ENCODE measurements around the gene MYOC.
"Not testable (repeated sequence)": the region's sequence is repeated elsewhere in the genome, so short reads cannot be mapped to it uniquely, and the experiment has no call there.

MYOC gene

DNA sequence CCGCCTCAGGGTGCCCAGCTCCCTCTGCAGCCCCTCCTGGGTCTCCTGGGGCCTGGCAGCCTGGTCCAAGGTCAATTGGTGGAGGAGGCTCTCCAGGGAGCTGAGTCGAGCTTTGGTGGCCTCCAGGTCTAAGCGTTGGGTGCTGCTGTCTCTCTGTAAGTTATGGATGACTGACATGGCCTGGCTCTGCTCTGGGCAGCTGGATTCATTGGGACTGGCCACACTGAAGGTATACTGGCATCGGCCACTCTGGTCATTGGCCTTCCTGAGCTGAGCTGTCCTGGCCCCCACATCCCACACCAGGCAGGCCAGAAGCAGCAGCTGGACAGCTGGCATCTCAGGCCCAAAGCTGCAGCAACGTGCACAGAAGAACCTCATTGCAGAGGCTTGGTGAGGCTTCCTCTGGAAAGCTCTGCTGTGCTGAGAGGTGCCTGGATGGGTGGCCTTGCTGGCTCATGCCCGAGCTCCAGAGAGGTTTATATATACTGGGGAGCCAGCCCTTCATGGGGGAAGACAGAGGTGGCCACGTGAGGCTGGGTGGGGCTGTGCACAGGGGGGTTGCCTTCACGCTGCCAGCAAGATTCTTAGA lies at the start of gene MYOC:
Gene MYOC (minus strand): TSS at position 455 of the 589 bp plus-strand sequence. CDS start 77 bp downstream, at position 378.
- DNase-seq (ENCODE audit: low spot score): no peak

DNA sequence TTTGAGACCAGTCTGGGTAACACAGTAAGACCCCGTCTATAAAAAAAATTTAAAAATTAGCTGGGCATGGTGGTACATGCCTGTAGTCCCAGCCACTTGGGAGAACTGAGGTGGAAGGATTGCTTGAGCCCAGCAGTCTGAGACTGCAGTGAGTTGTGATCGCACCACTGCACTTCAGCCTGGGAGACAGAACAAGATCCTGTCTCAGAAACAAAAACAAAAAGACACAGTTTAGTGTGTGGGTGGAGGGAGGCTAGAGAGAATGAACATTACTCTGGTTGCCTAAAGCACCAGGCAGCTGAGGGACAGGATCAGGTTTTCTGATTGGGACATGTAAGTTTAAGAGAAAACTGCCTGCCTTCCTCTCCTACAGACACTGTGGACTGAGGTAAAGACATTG lies 47.0 kb upstream of the MYOC start:
- DNase-seq (ENCODE audit: low spot score): no peak

DNA sequence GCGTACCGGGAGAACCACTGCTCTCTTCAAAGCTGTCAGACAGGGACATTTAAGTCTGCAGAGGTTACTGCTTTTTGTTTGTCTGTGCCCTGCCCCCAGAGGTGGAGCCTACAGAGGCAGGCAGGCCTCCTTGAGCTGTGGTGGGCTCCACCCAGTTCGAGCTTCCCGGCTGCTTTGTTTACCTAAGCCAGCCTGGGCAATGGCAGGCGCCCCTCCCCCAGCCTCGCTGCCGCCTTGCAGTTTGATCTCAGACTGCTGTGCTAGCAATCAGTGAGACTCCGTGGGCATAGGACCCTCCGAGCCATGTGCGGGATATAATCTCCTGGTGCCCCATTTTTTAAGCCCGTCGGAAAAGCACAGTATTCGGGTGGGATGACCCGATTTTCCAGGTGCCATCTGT lies 43.3 kb upstream of the MYOC start:
- not testable (repeated sequence) for DNase-seq (ENCODE audit: low spot score)

GRCh38 chr1:171693541-171693940 lies 41.1 kb upstream of the MYOC start:
- DNase-seq (ENCODE audit: low spot score): not testable (repeated sequence)

DNA sequence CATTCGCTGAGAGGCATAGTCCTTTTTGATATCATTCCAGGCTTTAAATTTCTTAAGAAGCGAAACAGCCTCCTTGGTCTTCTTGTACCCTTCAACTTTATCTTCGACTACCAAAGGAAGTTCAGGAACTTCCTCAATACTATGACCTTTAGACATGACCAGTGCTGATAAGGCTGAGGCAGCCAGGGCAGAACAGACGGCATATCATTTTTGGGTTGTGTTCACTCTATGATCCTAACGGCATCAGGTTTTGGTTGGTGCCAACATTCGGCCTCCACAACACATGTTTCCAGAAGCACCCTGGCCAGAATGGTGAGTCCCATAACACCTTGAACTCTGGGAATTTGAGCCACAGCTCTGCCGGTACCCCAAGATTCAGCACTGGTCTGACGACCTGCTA lies 31.4 kb upstream of the MYOC start:
- DNase-seq (ENCODE audit: low spot score): no peak

DNA sequence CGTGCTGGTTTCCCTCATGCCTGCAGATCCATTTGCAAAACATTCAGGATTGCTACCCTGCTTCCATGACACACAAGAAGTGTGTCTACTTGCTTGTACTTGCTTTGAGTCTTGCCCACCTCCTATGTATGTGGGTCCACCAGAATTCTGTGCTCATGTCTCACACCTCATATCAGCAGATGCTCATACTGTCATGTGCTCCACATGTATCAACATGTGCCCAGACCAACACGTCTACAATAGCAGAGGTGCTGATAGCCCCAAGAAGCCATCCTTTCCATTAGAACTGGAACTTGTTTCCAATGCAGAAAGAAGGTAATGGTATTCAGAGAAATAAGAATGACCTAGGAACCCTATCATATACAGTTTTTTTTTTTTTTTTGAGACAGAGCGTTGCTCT lies 27.9 kb upstream of the MYOC start:
- DNase-seq (ENCODE audit: low spot score): no peak

GRCh38 chr1:171676823-171677222 lies 24.3 kb upstream of the MYOC start:
- DNase-seq (ENCODE audit: low spot score): no peak

- no peak for DNase-seq (ENCODE audit: low spot score)
Observed at GRCh38 chr1:171674431-171675405, 22.2 kb upstream of the MYOC start.

DNA sequence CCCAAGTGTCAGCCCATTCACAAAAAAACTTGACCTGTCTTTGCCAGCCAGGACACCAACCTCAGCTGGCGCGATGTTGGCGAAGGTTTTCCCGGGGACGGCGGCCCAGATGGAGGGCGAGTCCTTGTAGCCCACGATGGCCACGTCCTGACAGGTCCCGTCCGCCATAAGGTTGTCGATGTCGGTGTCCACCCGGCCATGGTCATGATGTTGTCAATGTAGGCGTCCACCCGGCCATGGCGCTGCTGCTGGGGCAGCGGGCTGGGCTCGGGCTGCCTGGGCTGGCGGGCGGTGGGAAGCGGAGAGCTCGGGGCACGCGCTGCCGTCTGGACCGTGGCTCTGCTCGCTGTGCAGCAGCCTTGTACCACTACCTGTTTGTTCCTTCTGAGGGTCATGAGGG lies 18.3 kb upstream of the MYOC start:
- no peak for DNase-seq (ENCODE audit: low spot score)

- no peak for DNase-seq (ENCODE audit: low spot score)
Observed at GRCh38 chr1:171668372-171668771, 15.9 kb upstream of the MYOC start.

GRCh38 chr1:171666114-171666769 lies 13.8 kb upstream of the MYOC start:
- no peak for DNase-seq (ENCODE audit: low spot score)

- DNase-seq (ENCODE audit: low spot score): no peak
Observed at GRCh38 chr1:171664976-171665375, 12.5 kb upstream of the MYOC start.

GRCh38 chr1:171663854-171664575 lies 11.5 kb upstream of the MYOC start:
- DNase-seq (ENCODE audit: low spot score): no peak

GRCh38 chr1:171663036-171663853 lies 10.8 kb upstream of the MYOC start:
- DNase-seq (ENCODE audit: low spot score): no peak

DNA sequence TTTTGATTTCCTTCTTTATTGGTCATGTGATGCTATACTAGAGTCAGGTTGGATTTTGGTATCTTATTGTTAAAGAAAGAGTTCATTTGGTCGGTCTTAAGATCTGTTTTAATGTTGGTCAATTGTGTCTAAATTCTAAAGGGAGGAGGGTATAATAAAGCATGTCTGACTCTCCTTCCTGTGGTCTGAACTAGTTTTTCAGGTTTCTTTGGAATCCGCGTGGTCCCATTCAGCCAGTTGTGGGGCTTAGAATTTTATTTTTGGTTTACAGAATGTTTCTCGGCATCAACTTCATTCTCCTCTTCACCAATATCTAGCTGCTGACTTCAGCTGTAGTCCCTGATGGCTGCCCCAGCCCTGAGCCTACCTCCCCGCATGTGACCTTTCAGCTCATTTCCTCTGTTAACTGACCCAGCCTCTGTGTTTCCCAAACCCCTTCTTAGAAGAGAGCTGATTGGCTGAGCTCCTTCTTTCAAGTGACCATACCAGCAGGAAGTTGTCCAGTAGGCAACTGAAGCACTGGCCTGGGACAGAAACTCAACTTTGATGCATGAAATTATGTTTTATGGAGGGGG lies 8.7 kb upstream of the MYOC start:
- no peak for DNase-seq (ENCODE audit: low spot score)

GRCh38 chr1:171656206-171656605 lies 3.7 kb upstream of the MYOC start:
- DNase-seq (ENCODE audit: low spot score): peak; percentile 11

- DNase-seq (ENCODE audit: low spot score): no peak
Observed at GRCh38 chr1:171655746-171656116, 3.2 kb upstream of the MYOC start.

- no peak for DNase-seq (ENCODE audit: low spot score)
Observed at GRCh38 chr1:171654942-171655745, 2.7 kb upstream of the MYOC start.

DNA sequence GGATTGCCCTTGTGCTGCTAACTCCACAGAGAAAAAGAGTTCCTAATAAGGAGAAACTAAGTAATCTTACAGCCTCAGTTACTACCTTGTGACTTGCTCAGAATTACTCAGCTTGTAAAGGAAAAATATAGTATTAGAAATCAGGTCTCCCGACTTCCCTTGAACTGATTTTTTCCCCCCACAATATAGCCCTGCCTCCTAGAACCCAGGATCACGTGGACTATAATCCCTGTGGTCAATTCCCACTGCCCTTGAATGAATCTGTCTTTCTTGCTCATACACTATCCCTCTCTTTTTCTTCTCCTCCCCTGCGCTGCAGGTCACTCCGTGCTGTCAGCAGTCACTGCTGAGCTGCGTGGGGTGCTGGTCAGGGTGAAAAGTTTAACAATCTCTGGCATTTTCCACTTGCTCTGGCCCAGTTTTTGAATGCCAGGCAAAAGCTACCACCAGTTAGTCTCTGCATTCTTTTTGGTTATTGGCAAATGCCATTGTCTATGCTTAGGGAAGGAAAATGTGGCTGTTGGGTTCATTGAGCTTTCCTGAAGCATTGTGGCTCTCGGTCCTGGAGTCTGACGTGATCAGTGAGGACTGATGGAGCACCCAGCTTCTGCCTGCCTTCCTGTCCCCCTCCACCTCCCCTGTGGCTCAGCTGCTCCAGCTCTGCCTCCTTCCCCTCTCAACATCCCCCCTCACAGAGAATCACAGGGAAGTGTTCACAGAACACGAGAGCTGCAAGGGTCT lies 1.9 kb upstream of the MYOC start:
- no peak for DNase-seq (ENCODE audit: low spot score)
